ENCODE measurements around the gene OR2A14.

- TF ChIP-seq, protein P1, sequence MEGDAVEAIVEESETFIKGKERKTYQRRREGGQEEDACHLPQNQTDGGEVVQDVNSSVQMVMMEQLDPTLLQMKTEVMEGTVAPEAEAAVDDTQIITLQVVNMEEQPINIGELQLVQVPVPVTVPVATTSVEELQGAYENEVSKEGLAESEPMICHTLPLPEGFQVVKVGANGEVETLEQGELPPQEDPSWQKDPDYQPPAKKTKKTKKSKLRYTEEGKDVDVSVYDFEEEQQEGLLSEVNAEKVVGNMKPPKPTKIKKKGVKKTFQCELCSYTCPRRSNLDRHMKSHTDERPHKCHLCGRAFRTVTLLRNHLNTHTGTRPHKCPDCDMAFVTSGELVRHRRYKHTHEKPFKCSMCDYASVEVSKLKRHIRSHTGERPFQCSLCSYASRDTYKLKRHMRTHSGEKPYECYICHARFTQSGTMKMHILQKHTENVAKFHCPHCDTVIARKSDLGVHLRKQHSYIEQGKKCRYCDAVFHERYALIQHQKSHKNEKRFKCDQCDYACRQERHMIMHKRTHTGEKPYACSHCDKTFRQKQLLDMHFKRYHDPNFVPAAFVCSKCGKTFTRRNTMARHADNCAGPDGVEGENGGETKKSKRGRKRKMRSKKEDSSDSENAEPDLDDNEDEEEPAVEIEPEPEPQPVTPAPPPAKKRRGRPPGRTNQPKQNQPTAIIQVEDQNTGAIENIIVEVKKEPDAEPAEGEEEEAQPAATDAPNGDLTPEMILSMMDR (IDR thresholded peaks at IDR 0.05): no peak
- no peak for TF ChIP-seq POLR2A (IDR thresholded peaks at IDR 0.05)
Observed at GRCh38 chr7:144110272-144110671, 12.7 kb upstream of the OR2A14 start.
